Measurements from ENCODE around the gene TGFBR3.

Gene TGFBR3

DNA sequence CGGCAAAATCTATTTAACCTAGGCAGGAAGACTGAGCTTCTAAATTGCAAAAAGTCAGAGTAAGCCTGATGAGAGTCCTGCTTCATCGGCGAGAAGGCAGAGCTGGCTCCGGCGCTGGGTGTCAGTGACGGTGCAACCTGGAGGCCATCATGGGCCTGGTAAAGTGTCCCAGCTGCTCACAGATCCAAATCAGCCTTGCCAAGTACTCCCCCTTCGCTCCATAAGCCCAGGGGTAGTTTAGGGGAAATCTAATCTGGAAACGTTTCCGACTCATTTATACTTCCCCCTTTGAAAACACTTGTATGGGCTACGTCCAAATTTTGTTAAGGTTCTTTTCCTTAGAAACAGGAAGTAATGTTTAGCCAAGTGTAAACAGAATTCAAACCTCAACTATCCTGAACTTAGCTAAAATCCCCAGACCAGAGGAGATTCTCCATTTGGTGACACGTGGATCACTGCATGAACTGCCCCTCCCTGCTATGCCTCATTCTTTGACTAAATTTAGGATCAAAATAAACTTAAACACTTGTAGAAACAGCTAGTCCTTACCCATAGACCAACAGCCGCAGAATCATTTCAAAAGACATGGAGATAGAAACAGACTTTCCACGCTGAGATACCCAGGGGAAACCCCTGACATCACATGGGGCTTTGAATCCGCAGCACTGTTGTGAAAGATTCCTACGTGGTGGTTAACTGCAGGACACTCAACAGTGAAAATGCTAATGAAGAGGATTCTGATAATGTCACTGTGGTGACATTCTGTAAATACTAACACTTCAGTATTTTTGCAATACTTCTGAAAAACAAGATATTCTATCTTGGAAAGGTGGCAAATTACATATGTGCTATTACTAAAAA is 172.7 kb downstream of the TGFBR3 start:
- Mint-ChIP-seq H3K4me3 (no peak overlapping the region), H3K27me3 (ENCODE audit: low read depth, poor library complexity) (no peaks in the 10 kb centered on the region), H3K4me1 (peaks cover 46% of the 10 kb centered on the region), H3K9me3 (no peaks in the 10 kb centered on the region), H3K36me3 (ENCODE audit: low read depth) (peaks cover 18% of the 10 kb centered on the region), H3K27ac (peak overlapping the region; percentile 41)
- no peak for DNase-seq
- no peak for TF ChIP-seq CTCF (IDR thresholded peaks at IDR 0.05)

- TF ChIP-seq CTCF (IDR thresholded peaks at IDR 0.05): no peak
- H3K4me3 Mint-ChIP-seq: no peak overlapping the region
- peaks cover 46% of the 10 kb centered on the region for H3K4me1 Mint-ChIP-seq
- H3K27me3 Mint-ChIP-seq (ENCODE audit: low read depth, poor library complexity): no peaks in the 10 kb centered on the region
- H3K36me3 Mint-ChIP-seq (ENCODE audit: low read depth): peaks cover 18% of the 10 kb centered on the region
- no peak for DNase-seq
- H3K27ac Mint-ChIP-seq: no peak overlapping the region
- no peaks in the 10 kb centered on the region for H3K9me3 Mint-ChIP-seq
These were observed 173.6 kb downstream of the TGFBR3 start for GRCh38 chr1:91712393-91712792.

DNA sequence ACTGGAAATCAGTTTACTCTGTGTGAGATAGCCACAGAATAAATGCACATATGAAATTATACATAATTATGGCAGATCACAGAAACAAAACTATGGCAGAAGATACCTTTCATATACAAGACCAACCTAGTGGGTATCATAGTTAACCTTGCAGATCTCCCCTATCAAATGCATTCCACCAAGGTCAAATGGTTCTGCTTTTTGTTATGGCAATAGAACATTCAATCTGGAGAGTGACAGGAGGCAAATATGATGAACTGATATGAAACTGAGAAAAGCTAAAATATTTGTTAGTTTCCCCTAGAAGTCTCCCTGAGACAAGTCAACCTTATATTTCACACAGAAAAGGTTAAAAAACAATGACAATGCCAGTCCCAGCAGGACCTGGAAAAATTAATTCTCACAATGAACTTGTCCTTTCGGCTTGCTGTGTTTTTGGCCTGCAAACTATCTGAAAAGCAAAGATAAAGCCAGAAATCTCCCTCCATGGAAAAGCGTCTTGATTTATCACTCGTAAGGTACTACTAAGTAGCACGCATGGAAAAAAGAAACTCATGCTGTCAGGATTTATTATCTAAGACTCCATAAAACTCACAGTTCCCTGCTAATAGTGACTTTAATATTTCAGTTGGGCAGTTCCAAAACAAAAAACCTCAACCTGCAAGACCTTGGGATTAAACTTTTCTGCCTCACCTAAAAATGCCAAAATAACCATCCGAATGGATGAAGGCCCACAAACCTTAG is 174.3 kb downstream of the TGFBR3 start:
- H3K4me1 Mint-ChIP-seq: peaks cover 46% of the 10 kb centered on the region
- peaks cover 18% of the 10 kb centered on the region for H3K36me3 Mint-ChIP-seq (ENCODE audit: low read depth)
- H3K27ac Mint-ChIP-seq: peak overlapping the region; percentile 52
- no peak for DNase-seq
- no peak for TF ChIP-seq CTCF (IDR thresholded peaks at IDR 0.05)
- H3K9me3 Mint-ChIP-seq: no peaks in the 10 kb centered on the region
- H3K4me3 Mint-ChIP-seq: no peak overlapping the region
- no peaks in the 10 kb centered on the region for H3K27me3 Mint-ChIP-seq (ENCODE audit: low read depth, poor library complexity)

DNA sequence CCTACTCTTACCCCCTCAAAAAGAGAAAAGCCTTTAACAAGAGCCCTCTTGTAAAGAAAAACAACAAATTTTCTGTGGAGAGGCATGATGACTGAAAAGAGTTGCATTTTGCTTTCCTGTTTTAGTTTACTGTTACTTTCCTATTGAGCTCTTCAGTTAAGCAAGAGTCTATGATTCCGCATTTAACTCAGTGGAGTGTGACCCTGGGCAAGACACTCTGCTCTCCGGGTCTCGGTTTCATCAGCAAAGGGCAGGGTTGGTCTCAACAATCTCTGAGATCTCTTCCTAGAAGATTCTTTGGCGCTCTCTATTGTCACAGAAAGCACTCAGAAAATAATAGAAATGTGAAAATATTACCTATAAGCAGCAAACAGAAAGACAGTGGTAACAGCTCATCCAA is 175.7 kb downstream of the TGFBR3 start:
- no peak overlapping the region for H3K4me3 Mint-ChIP-seq
- no peak for DNase-seq
- H3K9me3 Mint-ChIP-seq: no peaks in the 10 kb centered on the region
- peaks cover 7% of the 10 kb centered on the region for H3K36me3 Mint-ChIP-seq (ENCODE audit: low read depth)
- peaks cover 46% of the 10 kb centered on the region for H3K4me1 Mint-ChIP-seq
- no peak for TF ChIP-seq CTCF (IDR thresholded peaks at IDR 0.05)
- no peak overlapping the region for H3K27ac Mint-ChIP-seq
- no peaks in the 10 kb centered on the region for H3K27me3 Mint-ChIP-seq (ENCODE audit: low read depth, poor library complexity)

GRCh38 chr1:91708691-91709090 is 177.3 kb downstream of the TGFBR3 start:
- no peak for DNase-seq
- no peak for TF ChIP-seq CTCF (IDR thresholded peaks at IDR 0.05)
- Mint-ChIP-seq H3K27me3 (ENCODE audit: low read depth, poor library complexity) (no peaks in the 10 kb centered on the region), H3K36me3 (ENCODE audit: low read depth) (peaks cover 7% of the 10 kb centered on the region), H3K4me1 (peaks cover 33% of the 10 kb centered on the region), H3K27ac (no peak overlapping the region), H3K4me3 (no peak overlapping the region), H3K9me3 (no peaks in the 10 kb centered on the region)
